ENCODE measurements around the gene MRPL38. TPM values are rescaled to one million over a fixed set of nuclear protein-coding genes. Genes with fewer than 3 reads are reported as not detected.

Gene MRPL38
- total RNA-seq, 1 donor from 2014 or later = 31.9 TPM

DNA sequence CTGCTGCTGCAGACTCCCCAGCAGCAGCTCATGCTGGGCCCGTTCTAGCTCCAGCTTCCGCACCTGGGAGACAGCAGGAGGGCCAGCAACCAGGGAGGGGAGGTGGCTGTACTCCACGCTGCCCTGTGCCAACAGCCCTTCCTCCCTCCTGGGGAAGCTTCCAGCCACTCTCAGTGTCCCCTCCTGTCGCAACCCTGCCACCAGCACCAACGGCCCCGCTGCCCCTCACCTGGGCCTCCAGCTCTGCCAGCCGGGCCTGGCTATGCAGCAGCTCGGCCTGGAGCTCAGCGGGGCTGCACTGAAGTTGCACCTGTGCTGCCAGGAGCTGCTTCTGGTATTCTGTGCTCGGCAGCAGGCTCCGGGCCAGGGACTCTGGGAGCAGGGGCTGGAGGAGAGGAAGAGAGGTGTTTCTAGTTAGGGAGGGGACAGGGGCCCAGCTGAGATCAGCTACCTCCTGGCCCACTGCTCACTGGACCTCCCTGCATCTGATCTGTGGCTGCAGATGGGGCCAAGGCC lies 15.4 kb upstream of the MRPL38 start:
- no peak for DNase-seq (ENCODE audit: low read depth, low spot score)

DNA sequence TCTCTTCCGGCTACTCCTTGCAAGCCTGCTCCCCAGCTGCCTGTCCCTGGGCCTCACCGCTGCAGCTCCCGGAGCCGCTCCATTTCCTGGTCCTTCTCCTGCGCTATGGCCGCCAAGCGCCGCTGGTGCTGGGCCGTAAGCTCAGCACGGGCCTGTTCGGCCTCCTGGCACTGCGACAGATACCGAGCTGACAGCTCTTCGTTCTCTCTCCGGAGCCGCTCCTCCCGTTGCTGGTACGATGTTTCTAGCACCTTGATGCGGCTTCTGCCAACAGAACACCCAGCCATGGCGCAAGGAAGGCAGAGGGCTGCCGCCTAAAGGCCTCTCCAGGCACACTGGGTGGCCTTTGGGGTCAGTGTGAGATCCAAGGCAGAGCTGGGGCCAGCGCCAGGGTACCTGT lies 14.9 kb upstream of the MRPL38 start:
- DNase-seq (ENCODE audit: low read depth, low spot score) = no peak

DNA sequence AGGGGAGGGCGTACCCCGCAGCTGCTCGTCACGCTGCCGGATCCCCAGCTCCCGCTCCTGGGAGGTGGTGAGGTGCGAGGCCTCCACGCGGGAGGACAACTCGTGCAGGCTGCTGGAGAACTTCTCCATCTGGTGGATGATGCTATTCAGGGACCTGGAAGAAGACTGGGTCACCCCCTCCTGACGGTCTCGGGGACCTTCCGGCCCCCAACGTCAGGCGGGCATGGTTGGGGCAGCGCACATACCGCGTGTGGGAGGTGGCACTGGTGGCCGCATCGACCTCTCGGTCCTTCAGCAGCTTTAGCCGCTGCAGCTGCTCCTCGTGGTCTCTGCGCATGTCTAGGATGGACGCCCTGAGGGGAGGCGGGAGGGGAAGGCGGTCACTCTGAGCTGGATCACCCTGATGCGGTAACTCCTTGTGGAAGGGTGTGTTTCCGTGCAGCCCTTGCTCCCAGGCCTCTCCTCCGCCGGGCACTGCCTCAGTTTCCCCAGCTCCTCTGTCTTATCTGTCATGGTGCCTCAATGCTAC lies 13.3 kb upstream of the MRPL38 start:
- DNase-seq (ENCODE audit: low read depth, low spot score) = no peak

DNA sequence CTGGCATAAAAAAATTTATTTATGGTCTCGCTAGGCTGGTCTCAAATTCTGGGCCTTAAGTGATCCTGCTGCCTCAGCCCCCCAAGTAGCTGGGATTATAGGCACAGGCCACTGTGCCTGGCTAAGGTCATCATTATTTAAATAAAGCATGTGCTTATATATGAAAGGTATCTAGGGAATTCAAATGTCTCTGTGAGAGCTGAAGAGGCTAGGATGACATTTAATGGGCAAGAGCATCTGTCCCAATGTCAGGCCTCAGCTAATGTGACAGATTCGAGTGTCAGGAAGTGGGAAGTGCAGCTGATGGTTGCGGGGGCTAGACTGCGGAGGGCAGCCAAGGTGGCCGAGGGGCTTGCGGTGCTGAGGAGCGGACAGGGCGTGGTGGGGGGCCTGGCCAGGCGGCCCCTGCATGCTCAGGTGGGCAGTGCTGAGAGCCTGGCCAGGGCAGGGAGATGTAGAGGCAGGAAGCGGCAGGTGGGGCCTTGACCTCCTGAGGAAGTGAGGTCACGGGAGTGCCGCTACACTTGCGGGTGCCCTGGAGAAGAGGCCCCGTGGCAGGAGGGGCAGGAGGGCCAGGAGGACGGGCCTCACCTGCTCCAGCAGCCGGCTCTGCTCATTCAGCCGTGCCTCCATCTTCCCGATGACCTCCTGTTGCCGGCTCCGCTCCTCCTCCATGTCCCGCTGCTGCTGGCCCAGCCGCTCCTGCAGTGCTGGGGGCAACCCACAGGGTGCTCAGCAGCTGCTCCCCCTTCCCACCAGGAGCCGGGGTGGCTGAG lies 12.6 kb upstream of the MRPL38 start:
- no peak for DNase-seq (ENCODE audit: low read depth, low spot score)

DNA sequence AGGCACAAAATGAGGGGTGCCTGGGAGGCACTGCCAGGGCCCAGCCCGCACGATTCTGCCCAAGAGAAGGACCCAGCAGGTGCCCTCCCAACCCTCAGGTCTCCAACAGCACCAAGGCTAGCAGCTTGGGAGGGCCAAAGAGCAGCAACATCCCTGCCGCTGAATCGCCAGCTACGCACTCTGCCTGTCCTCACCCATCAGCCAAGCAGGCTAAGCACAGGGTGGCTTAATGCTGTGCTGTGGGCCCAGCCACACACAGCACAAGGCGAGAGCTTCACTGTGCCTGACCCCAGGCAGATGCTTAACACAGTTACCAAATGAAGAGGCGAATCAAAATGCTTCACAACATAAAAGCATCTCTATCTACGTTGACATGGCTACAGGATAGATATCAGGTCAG lies 10.6 kb upstream of the MRPL38 start:
- DNase-seq (ENCODE audit: low read depth, low spot score) = no peak

DNA sequence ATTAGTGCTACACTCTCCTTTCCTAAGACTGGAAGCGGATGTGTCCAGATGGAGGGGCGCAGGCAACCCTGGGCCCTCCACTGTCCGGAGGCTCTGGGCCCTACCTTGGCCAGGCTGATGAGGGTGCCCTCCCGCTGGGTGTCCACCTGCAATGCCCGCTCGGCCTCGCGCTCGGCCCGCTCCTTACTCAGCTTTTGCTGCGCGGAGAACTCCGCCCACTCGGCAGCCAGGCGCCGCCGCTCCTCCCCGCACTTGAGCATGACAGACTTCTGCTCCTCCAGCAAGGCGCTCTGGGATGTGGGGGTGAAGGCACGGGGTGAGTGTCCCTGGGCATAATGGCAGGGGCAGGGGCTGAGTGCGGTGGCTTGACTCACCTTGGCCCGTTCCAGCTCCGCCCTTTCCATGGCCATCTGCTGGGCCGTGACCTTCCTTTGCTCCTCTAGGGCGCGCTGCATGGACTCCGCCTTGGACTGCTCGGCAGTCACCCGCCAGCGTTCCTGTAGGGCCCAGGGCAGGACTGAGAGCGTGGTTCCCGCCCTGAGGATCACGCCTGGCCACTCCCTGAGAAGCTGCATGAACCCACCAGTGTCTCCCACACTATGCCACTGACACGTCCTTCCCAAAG lies 10.1 kb upstream of the MRPL38 start:
- DNase-seq (ENCODE audit: low read depth, low spot score) = no peak

DNA sequence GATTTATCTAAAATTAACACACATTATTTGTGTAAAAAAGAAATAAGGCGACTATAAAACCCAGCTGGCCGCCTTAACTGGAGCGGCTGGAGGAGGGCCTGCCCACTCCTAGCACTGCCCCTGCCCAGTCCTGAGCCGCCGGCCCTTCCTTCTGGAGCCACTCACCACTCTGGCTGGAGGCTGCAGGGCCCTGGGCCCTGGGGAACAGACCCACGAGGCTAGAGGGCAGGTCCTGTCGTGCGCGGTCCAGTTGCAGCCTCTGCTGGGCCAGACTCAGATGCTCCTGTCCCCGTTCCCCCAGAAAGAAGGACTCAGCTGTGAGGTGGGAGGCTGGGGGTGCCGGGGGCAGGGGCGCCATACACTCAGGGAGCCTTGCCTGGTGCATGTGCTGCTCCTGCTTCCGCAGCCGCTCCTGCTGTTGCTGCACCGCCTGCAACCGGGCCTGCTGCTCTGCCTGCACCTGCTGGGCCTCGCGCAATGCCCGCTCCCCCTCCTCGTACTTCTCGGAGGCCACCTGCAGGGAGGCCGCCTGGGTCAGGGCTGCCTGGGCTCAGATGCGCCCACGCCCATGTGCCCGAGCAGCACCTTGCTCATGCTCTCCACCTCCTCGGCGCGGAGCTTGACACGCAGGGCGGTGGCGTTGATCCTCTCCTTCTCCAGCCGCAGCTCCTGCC lies 9.0 kb upstream of the MRPL38 start:
- DNase-seq (ENCODE audit: low read depth, low spot score) = no peak

DNA sequence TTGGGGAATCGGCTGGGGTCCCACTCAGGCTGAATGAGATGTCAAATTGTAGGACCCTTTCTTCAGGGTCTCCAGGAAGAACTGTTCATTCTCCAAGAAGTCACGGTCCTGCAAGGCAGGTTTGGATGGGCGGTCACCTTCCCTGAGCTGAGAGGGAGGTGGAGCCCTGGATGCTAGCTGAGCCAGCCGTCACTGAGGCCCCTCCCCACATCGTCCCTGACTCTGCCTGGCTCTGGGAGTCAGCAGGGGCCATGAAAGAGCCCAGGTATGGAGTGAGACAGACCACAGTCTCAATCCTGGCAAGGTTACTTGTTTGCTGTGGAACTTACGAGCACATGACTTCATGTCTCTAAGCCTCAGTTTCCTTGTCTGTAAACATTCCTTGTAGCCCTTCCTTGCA lies 6.0 kb upstream of the MRPL38 start:
- DNase-seq (ENCODE audit: low read depth, low spot score) = no peak

DNA sequence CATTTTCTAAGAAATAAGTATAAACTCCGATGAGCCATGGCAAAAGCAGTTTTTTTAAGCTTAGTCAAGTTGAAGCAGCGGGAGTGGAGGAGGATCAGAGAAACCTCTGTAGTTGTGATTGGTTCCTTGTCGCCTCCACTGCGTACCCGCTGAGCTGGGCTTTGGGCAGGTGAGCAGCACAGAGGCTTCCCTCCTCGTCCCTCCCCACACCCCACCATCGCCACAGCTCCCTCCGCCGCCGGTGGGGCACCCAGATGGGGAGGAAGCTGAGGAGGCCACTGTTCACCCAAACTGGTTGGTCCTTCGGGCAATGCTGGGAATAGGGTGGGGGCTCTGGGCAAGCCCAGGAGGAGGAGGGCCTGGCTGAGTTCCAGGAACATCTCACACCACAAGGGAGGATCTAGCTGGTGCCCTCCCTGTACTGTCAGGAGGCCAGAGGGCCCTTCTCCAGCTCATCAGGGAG lies 5.2 kb upstream of the MRPL38 start:
- DNase-seq (ENCODE audit: low read depth, low spot score) = no peak

DNA sequence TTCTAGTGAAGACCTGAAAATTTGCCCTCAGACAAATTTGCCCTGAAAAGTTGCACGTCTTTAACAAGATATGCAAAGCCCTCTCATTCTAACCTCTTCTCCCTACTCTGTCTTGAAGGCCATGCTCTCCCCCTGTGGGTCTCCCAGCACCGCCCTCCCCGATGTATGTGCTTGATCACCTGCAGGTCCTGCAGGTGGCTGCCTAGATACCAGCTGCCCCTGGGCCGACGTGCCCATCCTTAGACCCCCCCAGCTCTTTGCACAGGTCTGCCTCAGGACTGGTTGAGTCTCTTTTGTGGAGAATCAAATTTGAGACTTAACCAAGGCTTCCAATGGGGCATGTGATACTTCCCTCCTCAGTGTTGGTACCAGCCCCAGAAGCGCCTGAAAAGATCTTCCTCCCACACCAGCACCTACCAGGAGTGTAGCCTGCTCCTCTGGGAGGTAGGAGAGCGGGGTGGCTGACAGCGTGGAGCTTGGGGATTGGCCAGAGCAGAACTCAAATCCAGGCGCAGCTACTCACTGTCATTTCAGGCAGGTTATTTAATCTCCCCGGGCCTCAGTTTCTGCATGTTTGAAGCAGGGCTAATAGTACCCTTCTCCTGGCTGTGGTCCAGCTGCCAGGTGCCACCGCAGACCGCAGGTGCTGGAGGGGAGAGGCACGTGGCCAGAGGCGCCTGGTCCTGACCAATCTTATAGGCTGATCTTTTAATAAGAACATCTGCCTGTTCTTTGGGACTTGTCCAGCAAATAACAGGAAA lies 4.5 kb upstream of the MRPL38 start:
- no peak for DNase-seq (ENCODE audit: low read depth, low spot score)

DNA sequence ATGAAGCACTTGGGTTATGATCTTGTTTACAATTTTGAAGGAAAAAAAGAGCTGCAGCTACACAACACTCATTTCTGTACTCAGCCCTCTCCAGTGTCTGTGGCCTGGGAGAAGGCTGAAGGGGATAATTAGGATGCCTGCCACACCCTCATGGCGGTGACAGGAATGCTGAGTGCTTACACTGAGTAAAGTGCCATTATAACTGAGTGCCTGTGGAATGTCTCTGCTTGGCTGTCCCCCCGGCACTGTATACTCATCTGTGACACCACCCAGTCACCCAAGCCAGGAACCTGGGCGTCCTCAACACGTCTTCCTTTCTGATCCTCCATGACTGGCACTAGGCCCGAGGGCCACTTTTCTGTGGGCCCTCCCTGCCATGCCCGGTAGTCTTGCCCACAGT lies 3.5 kb upstream of the MRPL38 start:
- DNase-seq (ENCODE audit: low read depth, low spot score) = no peak

DNA sequence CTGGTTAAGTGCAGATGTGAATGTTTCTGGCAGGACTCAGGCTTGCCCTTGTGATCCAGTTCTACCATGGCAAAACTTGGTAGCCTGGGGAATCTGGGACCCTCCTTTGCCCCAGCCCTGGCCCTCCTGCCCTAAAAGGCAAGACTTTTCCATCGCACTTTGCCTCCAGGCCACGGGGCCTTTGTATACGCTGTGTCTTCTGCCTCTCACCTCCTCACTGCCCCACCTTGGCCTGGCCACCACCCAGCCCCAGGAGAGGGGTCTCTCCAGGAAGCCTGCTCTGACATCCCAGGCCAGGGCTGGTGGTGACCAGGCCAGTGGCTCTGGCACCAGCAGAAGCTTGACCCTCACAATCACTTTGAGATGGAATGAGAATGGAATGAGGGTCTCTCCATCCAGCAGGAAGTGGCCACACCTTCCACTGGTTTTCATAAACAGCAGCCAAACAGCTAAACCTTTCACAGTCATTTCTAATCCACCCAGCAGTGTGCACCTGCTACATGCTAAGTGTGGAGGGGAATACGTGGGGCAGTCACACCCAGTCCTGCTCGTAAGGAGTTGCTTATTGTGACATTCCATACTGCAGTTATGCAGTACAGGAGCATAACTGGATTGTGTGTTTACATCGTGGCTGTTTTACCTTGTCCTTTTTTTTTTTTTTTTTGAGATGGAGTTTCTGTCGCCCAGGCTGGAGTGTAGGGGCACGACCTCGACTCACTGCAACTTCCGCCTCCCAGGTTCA lies 1.6 kb upstream of the MRPL38 start:
- no peak for DNase-seq (ENCODE audit: low read depth, low spot score)

DNA sequence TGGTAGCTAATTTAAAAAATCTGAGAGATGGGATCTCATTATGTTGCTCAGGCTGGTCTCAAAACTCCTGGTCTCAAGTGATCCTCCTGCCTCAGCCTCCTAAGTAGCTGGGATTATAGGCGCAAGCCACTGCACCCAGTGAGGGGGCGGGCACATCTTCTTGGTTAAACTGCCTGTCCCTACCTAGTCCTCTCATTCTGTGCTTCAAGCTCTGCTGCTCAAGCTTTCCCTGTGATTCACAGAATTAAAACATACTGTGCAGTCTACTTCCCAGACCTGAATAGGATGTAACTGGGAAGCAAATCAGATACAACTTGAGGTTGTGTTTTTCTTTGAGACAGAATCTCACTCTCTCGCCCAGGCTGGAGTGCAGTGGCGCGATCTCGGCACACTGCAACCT lies 2.3 kb downstream of the MRPL38 start:
- no peak for DNase-seq (ENCODE audit: low read depth, low spot score)

DNA sequence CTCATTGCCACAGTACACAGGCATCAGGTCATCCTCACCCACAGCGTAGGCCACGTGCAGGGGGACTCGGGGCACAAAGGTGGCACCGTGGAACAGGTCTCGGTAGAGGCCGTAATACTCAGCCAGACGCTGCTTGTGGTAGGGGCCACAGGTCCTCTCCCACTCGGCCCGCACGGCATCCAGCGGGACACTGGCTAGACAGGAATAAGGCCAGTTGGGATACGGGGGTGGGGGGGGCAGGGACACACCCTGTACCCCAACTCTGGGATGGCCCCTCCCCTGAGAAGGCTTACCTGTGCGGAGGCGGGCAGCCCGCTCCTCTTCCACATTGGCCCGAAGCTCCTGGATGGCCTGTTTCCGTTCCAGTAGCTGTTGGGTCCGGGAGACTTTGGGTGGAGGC lies 3.0 kb downstream of the MRPL38 start:
- DNase-seq (ENCODE audit: low read depth, low spot score) = no peak

DNA sequence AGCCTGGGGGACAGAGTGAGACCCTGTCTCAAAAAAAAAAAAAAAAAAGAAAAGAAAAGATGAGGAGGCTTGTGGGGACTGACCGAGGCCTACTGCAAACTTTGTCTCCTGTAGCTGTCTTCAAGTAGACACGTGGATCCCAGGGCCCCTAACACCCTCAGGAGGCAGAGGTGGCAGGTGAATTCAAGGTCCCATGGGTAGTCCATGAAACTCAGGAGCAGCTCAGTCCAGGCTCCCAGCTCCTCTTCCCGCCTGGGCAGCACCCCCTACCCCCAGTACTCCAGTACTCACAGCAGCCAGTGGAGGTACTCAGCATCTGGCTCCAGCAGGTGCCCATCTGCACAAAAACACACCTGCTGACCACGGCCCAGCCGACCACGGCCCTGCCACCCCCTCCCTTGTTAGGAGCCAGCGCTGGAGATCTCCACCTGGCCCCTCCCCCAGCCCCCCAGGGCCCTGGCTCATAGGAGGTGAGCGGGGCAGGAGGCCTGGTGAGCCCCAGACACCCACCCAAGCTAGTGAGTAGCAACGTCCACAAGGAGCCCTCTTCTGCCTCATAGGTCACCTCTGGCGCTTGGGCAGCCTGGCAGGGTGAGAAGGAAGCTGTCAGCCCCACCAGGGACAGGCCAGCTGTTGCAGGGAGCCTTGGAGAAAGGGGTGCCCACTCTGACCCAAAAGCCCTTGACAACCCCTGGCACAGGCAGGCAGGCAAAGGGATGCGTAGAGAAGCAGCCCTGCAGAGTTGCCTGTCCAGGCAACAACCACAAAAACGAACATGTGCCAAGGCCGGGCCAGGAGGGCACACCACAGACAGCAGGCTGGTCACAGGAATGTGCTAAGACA lies 3.8 kb downstream of the MRPL38 start:
- no peak for DNase-seq (ENCODE audit: low read depth, low spot score)

DNA sequence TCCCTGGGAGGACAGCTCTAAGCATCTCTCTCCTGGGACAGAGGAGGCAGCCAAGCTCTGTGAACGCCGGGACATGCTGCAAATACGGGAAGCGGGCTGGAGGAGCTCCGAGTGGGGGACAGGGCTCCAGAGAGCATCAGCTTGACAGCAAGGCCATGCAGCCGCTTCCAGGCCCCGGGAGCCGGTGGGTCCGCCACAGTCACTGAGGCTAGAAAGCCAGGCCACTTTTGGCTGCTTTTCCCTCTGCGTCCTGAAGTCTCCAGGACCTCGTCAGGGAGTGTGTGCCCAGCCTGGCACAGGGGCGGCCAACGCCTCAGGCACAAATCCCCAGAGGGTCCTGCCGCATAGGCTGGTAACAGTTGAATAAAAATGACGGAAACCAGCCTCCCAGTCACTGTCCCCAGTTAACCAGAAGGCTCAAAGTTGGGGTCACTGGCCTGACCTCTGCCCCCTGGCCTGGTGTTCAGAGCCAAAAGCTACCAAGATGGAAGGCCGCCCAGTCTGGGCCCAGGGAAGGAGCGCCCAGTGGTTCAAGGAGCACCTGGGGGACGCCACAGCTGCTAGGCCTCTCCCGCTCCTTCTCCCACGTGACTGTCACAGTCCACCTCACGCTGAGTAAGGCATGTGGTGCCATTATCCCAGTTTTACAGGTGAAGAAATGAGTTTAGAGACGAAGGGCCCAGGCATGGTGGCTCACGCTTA lies 4.8 kb downstream of the MRPL38 start:
- no peak for DNase-seq (ENCODE audit: low read depth, low spot score)

DNA sequence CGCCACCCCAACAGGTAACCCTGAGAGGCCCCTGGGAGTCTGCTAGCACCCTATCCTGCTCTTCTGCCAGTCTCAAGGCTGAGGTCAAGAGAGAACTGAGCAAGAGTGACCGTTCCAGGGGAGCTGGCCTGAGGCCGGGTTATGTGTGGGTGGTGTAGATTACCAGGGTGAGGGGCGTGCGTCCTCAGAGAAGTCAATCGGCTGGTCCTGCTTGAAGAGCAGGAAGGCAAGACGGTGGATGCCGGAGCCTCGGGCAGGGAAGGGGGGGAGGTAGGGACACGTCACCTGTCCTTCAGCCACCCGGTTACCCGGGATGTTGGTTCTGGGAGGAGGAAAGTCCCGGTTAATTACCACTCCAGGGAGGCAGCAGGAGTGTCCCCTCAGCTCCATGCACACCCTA lies 5.3 kb downstream of the MRPL38 start:
- no peak for DNase-seq (ENCODE audit: low read depth, low spot score)

DNA sequence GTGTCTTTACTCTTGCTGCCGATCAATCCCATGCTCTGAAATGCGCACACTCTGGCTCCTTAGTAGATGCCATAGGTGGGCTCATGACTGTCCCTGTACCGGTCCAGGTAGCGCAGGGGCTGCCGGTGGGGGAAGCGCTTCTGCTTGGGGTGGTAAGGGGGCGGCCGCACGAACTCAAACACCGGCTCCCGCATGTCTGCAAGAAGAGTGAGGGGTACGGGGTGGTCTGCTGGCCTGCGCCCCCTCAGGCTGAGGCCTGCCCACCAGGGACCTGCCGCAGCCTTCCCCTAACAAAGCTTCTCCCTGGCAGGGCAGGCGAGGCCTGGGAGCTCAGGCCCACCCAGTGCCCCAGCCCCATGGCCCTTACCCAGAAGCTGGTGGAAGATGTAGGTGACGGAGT lies 5.9 kb downstream of the MRPL38 start:
- no peak for DNase-seq (ENCODE audit: low read depth, low spot score)

DNA sequence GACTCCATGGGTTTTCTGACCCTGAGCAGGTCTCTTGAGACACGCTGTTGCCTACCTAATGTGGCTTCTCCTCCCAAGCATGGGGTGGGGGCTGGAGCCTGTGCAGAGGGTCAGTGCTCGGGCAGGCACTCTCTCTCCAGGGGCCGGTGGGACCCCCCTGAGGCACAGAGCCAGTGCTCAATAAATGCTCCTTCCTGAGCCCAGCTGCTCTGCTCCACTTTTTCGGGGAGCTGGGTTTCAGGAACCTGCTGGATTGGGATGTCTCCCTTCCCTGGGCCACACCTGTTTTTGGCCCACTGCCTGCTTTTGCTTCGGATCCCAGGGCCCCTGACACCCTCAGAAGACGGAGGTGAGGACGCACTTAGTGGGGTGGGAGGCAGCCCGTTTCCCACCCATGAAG lies 6.6 kb downstream of the MRPL38 start:
- no peak for DNase-seq (ENCODE audit: low read depth, low spot score)
